HG02571 (cell line): ENCODE results near the gene CORO7.

ENCODE experiments used
- ATAC-seq: cut with Tn5 transposase; IDR thresholded peaks from one replicate; pipeline ENCODE4 v1.9.1; 2021; ENCODE audit warnings: mild to moderate bottlenecking, moderate library complexity; ENCODE audit not compliant: unreplicated experiment

Gene CORO7

DNA sequence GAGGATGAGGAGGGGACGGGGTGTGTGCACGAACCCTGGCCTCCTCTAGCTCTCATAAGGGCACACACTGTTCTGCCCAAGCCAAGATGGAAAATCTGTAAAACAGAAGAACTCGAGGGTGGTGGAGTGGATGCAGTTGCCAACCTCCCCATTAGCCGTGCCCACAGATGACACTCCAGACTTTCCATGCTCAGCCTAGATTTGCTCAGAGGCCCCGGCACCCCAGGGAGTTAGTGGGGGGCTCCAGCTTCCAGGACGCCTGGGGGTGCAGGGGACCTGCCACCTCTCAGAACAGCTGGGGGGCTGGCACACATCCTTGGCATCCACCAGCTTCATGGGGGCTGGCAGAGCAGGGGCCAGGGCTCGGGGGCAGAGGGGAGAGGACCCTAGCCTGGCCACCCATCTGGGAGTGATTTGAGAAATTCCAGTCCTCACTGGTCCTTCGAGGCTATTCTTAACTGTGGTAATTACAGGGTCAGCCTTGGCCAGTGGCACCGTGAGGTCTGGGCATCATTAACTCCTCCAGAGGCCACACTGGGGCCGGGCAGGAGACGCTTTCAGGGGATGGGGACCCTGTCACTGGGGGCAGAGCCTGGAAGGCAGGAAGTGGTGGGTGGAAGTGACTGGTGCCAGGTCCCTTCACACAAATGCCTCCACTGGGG is 30.5 kb downstream of the CORO7 start:
- no peak for ATAC-seq

DNA sequence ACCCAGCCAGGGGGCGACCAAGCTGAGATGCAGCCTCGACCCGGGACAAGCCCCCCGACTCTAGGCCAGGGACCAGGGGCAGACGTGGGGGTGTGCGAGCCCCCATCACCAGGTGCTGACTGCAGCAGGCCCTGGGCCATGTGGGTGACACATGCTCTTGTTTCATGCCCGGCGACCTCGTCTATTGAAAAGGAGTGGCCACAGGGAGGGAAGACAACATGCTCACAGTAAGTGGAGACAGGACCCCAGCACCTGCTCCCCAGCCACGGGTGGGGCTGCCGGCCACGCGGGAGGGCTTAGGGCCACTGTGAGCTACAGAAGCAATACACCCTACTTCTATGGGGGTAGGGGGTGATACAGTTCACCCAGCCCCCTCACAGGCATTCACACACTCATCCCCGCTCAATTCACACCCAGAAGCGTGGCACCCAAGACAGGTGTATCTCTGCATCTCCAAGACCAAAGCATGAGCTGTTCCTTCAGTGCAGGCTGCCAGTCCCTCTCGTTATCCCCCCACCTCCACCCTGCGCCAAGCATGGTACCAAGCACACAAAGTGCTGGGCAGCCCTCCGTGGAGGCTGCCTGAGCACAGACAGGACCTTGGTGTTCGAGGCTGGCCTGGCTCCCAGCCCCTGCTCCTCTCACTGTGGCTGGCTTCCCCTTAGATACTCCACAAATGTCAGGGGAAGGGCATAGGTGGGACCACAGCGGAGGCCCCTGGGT is 31.2 kb downstream of the CORO7 start:
- ATAC-seq, result no peak

DNA sequence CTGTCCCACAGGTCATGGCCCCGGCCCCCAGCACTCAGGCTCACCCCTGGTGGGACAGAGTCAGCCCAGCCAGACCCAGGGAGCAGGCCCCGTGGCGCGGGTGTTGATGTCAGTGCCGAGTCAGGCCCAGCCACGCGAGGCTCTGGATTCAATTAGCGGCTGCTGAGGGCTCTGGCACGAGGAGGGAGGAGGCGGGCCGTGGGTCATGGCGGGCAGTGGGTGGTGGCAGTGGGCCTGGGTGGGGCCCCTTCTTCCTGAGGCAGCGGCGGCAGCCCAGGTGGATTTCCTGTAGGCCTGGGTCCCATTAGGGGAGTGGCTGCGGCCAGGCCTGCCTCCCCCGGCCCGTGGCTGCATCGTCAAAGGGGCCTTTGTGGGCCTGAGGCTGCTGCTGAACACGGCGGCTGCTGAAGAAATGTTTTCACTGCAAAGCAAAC is 31.9 kb downstream of the CORO7 start:
- ATAC-seq, result no peak

DNA sequence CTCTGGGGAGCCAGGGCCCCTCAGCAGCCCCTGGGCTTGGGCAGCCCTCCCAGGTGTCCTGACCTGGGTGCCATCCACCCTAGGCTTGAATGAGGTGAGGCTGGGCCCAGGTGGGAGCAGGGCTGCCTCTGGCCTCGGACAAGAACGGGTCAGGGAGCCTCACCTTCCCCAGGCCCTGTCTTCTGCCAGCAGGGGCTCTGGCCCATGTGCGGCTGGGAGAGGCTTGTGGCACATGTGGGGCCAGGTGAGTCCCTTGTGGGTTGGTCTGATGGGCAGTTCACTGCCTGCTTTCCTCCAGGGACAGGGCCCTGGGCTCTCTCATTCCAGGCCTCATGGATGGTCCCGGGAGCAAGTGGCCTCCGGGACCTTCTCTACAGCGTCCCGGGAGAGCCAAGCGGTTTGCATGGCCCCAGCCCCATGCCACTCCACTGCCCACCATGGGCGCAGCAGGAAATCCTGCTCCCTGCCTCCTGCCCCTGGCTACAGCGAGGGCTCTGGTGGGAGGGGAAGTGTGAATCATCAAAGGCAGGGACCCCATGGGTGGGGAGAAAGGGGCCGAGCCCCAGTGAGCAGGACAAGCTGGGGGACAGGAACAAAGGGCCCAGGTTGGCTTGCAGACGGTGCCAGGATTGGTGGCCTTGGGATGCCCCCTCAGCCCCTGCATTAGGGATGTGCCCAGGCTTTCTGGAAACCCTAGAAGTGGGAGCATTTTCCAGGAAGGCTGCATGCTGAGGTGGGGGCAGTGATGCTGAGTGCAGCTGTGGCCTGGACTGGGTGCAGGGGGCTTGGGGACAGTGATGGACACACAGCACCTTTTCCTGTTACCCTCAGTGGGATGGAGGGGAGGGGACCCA is 32.6 kb downstream of the CORO7 start:
- no peak for ATAC-seq

GRCh38 chr16:4382795-4383357 is 33.5 kb downstream of the CORO7 start:
- ATAC-seq, result no peak

DNA sequence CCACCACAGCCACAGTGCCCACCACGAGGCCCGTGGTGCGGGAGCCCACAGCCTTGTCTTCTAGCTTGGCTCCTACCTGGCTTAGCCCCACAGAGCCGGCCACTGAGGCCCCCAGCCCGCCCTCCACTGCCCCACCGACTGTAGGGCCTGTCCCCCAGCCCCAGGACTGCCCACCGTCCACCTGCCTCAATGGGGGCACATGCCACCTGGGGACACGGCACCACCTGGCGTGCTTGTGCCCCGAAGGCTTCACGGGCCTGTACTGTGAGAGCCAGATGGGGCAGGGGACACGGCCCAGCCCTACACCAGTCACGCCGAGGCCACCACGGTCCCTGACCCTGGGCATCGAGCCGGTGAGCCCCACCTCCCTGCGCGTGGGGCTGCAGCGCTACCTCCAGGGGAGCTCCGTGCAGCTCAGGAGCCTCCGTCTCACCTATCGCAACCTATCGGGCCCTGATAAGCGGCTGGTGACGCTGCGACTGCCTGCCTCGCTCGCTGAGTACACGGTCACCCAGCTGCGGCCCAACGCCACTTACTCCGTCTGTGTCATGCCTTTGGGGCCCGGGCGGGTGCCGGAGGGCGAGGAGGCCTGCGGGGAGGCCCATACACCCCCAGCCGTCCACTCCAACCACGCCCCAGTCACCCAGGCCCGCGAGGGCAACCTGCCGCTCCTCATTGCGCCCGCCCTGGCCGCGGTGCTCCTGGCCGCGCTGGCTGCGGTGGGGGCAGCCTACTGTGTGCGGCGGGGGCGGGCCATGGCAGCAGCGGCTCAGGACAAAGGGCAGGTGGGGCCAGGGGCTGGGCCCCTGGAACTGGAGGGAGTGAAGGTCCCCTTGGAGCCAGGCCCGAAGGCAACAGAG is 34.2 kb downstream of the CORO7 start:
- no peak for ATAC-seq

- ATAC-seq, result no peak
Observed at GRCh38 chr16:4381072-4381934, 35.1 kb downstream of the CORO7 start.

DNA sequence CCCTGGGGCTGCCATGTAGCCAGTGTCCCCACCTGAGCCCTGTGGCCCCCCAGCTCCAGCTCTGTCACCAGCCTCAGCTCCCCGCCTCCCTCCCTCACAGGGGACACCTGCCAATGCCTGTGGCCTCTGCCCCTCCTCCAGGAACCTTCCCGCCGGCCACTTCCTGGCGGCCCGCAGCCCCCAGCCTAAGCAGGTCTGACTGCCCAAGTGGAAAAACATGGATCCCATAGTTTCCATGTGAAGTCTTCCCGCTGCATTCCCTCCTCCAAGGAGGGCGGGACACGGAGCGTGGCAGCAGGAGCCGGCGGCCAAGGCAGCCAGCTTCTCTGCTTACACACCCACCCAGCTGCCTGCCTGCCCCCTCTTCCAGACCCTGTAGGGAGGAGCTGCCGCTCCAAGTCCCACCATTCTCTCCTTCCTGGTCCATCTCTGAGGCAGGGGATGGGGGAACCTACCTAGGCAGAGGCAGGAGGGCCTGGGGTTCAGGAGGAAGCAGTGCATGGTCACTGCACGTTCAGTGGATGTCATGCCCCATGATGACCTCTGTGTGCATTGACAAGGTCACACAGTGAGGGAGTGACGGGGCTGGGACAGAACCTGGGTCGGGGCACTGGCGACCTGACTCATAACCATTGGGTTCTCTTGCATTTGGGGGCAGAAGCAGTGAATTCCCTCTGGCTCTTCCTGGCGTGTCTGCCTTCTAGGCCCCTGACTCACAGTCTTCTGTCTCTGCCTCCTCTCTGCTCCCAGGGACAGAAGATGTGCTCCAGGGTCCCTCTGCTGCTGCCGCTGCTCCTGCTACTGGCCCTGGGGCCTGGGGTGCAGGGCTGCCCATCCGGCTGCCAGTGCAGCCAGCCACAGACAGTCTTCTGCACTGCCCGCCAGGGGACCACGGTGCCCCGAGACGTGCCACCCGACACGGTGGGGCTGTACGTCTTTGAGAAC is 36.0 kb downstream of the CORO7 start:
- ATAC-seq, result no peak

- no peak for ATAC-seq
Observed at GRCh38 chr16:4378999-4379690, 37.3 kb downstream of the CORO7 start.

- no peak for ATAC-seq
Observed at GRCh38 chr16:4378161-4378666, 38.2 kb downstream of the CORO7 start.

GRCh38 chr16:4377573-4378154 is 38.7 kb downstream of the CORO7 start:
- ATAC-seq, result no peak

DNA sequence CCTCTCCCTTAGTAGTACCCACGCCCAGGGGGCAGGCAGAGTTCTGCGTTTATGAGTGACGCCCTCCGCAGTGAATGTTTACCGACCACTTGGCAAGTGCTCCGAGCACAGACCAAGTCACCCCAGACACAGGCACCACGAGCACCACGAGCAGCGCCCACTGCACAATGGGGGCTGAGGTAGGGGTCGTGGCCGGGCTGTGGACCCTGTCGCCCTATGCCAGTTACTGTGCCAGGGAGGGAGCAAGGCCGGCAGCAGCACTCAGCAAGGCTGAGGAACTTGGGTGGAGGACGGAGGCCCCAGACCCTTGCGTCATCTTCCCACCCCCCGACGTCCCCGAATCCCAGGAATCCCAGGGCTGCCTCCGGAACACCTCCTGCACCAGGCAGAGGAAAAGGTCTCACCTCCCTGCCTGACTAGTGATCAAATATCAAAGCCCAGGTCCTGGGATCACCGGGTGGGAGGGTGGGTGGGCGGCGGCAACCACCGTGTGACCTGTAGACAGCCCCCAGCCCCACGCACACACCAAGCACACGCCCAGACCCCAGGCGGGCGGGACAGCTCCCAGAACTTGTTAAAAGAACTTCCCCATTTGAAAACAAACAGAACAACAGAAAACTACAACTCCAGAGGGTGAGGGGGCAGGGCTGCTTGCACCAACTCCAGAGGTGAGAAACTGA is 39.4 kb downstream of the CORO7 start:
- no peak for ATAC-seq

DNA sequence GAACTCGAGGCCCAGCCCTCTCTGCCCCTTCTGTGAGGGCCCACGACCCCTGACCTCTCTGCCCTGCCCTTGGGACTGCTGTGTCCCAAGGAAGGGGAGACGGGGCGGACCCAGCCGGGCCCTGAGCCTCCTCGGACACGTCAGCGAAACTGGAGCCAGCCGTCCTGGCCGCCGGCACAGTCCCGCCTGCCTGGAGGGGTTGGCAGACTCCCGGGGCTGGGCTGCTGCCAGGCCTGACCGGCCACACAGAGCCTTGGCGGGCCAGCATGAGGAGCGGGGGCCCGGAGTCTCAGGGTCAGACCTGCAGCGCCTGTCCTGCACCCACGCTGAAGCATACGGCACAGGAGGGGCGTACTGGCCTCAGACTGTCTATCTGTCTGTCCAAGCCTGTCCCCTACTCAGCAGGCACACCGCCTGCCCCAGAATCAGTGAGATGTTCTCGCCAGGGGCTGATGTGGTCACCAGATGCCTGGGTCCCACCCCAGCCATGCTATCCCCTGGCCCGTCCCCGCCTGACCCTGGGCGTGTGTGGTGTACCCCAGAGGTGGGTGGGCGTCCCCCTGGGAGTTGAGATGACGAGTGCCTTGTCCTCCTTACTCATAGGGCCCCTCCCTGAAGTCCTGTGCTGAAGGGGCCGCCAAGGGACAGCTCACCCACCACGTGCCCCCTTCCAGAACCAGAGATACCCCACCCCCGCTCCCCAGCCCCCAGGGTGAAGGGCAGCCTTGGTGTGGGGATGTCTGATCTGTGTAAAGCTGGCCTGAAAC is 40.1 kb downstream of the CORO7 start:
- no peak for ATAC-seq

DNA sequence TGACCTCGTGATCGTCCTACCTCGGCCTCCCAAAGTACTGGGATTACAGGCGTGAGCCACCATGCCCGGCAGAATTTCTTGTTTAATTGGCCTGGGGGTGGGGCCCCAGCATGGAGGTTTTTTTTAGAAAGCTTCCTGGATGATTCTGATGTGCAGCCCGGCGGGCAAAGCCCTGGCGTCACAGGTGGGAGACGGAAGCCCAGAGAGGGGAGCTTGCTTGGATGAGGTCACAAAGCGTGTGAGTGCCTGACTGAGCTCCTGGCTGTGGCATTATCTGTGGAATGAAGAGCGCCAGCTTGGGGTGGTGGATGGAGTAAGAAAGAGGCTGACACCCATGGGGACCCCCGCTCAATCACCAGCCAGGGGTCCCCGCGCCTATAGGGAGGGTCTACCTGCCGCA is 40.7 kb downstream of the CORO7 start:
- no peak for ATAC-seq

GRCh38 chr16:4373909-4374742 is 42.3 kb downstream of the CORO7 start:
- no peak for ATAC-seq
